NAMALWA (cell line): ENCODE measurements around the gene YBX1.
A peak's percentile ranks its signal among the peaks of the same experiment; 100 is the strongest.
"Not testable (repeated sequence)": the region's sequence is repeated elsewhere in the genome, so short reads cannot be mapped to it uniquely, and the experiment has no call there.

ENCODE experiments used
- DNase-seq: peaks from one replicate; pipeline ENCODE4 v3.0.0-alpha.2; 2015; ENCODE audit warnings: low spot score

YBX1 gene

GRCh38 chr1:42681741-42682483, at the start of gene YBX1:
Gene YBX1 (plus strand): TSS chr1:42682418. CDS start chr1:42682566, 148 bp downstream.
- DNase-seq: peak; percentile 99

- no peak for DNase-seq
These were observed 43.1 kb upstream of the YBX1 start for GRCh38 chr1:42639116-42639515.

- no peak for DNase-seq
These were observed 36.2 kb upstream of the YBX1 start for GRCh38 chr1:42646056-42646455.

GRCh38 chr1:42657201-42657600, 25.0 kb upstream of the YBX1 start:
- peak; percentile 11 for DNase-seq

- DNase-seq: peak; percentile 96
These were observed 24.0 kb upstream of the YBX1 start, which contains the start of gene PPIH for GRCh38 chr1:42657981-42658876. Gene PPIH (plus strand): TSS chr1:42658423. CDS start chr1:42658447, 24 bp downstream.

GRCh38 chr1:42658877-42659337, 23.3 kb upstream of the YBX1 start:
- DNase-seq: no peak

- no peak for DNase-seq
These were observed 21.2 kb upstream of the YBX1 start for GRCh38 chr1:42660907-42661500.

GRCh38 chr1:42669936-42670335, 12.3 kb upstream of the YBX1 start:
- DNase-seq: no peak

GRCh38 chr1:42670425-42670824, 11.8 kb upstream of the YBX1 start:
- no peak for DNase-seq

- no peak for DNase-seq
These were observed 8.0 kb upstream of the YBX1 start for GRCh38 chr1:42674214-42674613.

- no peak for DNase-seq
These were observed 7.5 kb upstream of the YBX1 start for GRCh38 chr1:42674682-42675081.

- no peak for DNase-seq
These were observed 6.8 kb upstream of the YBX1 start for GRCh38 chr1:42675467-42675866.

- DNase-seq: no peak
These were observed 5.6 kb upstream of the YBX1 start for GRCh38 chr1:42676534-42677087.

GRCh38 chr1:42679364-42679983, 2.7 kb upstream of the YBX1 start:
- peak; percentile 14 for DNase-seq

- peak; percentile 15 for DNase-seq
These were observed 2.2 kb upstream of the YBX1 start for GRCh38 chr1:42680055-42680454.

- DNase-seq: peak; percentile 68
These were observed 1.1 kb upstream of the YBX1 start for GRCh38 chr1:42680921-42681683.

GRCh38 chr1:42682484-42682738, 193 bp downstream of the YBX1 start:
- not testable (repeated sequence) for DNase-seq

GRCh38 chr1:42682739-42683531, 717 bp downstream of the YBX1 start:
- peak; percentile 71 for DNase-seq

GRCh38 chr1:42684139-42684538, 1.9 kb downstream of the YBX1 start:
- peak; percentile 61 for DNase-seq

- no peak for DNase-seq
These were observed 4.2 kb downstream of the YBX1 start for GRCh38 chr1:42686418-42686817.
